SK-N-SH treated with all-trans-retinoic acid at 6 μM for 48 hours (cell line): ENCODE results near the gene TBC1D16.

Source experiments
- ATAC-seq: fragments of 200-7000 bp; cut with Tn5 transposase; 3 replicates; pipeline ENCODE4 v1.9.1; 2020; ENCODE audit warnings: mild to moderate bottlenecking, moderate library complexity
- ARNTL ChIP-seq: fragments of 450-650 bp; formaldehyde crosslinking; IDR thresholded peaks from 2 replicates; pipeline ENCODE4 v1.5.0; 2020; ENCODE audit warnings: low read depth, mild to moderate bottlenecking, moderate library complexity, borderline replicate concordance
- BACH2 ChIP-seq: fragments of 250-450 bp; sonication (Bioruptor Pico); IDR thresholded peaks from 2 replicates; pipeline ENCODE4 v1.9.0; 2021; ENCODE audit warnings: mild to moderate bottlenecking, borderline replicate concordance
- CSDC2 ChIP-seq: fragments of 250-450 bp; sonication (Bioruptor Pico); IDR thresholded peaks from 2 replicates; pipeline ENCODE4 v1.5.0; 2020; ENCODE audit warnings: mild to moderate bottlenecking, moderate library complexity
- ESRRG ChIP-seq: fragments of 250-450 bp; sonication (Bioruptor Pico); IDR thresholded peaks from 2 replicates; pipeline ENCODE4 v1.6.1; 2021; ENCODE audit warnings: mild to moderate bottlenecking
- GLIS3 ChIP-seq: fragments of 250-450 bp; sonication (Bioruptor Pico); IDR thresholded peaks from 2 replicates; pipeline ENCODE4 v1.5.0; 2020; ENCODE audit warnings: mild to moderate bottlenecking, moderate library complexity
- ISL1 ChIP-seq: fragments of 250-450 bp; sonication (Bioruptor Pico); IDR thresholded peaks from 2 replicates; pipeline ENCODE4 v2.1.2; 2022; ENCODE audit warnings: mild to moderate bottlenecking, moderate library complexity
- OSR1 ChIP-seq: fragments of 250-450 bp; sonication (Bioruptor Pico); IDR thresholded peaks from 2 replicates; pipeline ENCODE4 v1.8.0; 2022; ENCODE audit warnings: moderate library complexity, mild to moderate bottlenecking, inconsistent platforms
- PPARA ChIP-seq: fragments of 250-450 bp; sonication (Bioruptor Pico); IDR thresholded peaks from 2 replicates; pipeline ENCODE4 v1.5.0; 2020; ENCODE audit warnings: mild to moderate bottlenecking, borderline replicate concordance
- SNAI2 ChIP-seq: fragments of 250-450 bp; sonication (Bioruptor Pico); IDR thresholded peaks from 2 replicates; pipeline ENCODE4 v1.5.0; 2020; ENCODE audit warnings: mild to moderate bottlenecking, moderate library complexity
- TCF4 ChIP-seq: fragments of 250-450 bp; sonication (Bioruptor Pico); IDR thresholded peaks from 2 replicates; pipeline ENCODE4 v1.8.0; 2021; ENCODE audit warnings: mild to moderate bottlenecking, moderate library complexity, borderline replicate concordance
- TOX ChIP-seq: fragments of 250-450 bp; sonication (Bioruptor Pico); IDR thresholded peaks from 2 replicates; pipeline ENCODE4 v1.8.0; 2021; ENCODE audit warnings: mild to moderate bottlenecking, moderate library complexity, borderline replicate concordance
- ZC3H10 ChIP-seq: fragments of 250-450 bp; sonication (Bioruptor Pico); IDR thresholded peaks from 2 replicates; pipeline ENCODE4 v1.5.1; 2021; ENCODE audit warnings: mild to moderate bottlenecking, moderate library complexity
- ZFP3 ChIP-seq: fragments of 250-450 bp; sonication (Bioruptor Pico); IDR thresholded peaks from 2 replicates; pipeline ENCODE4 v1.5.0; 2020; ENCODE audit warnings: mild to moderate bottlenecking, moderate library complexity
- ZFP30 ChIP-seq: fragments of 450-650 bp; formaldehyde crosslinking; IDR thresholded peaks from 2 replicates; pipeline ENCODE4 v1.5.0; 2022; ENCODE audit warnings: mild to moderate bottlenecking, moderate library complexity
- ZNF565 ChIP-seq: fragments of 450-650 bp; formaldehyde crosslinking; conservative IDR thresholded peaks from 2 replicates; pipeline ENCODE4 v1.5.0; 2020; ENCODE audit warnings: low read depth, mild to moderate bottlenecking, moderate library complexity
- ZNF70 ChIP-seq: fragments of 450-650 bp; formaldehyde crosslinking; IDR thresholded peaks from 2 replicates; pipeline ENCODE4 v1.5.0; 2020; ENCODE audit warnings: mild to moderate bottlenecking, moderate library complexity
- ZNF8 ChIP-seq: fragments of 450-650 bp; formaldehyde crosslinking; IDR thresholded peaks from 2 replicates; pipeline ENCODE4 v1.5.0; 2020; ENCODE audit warnings: mild to moderate bottlenecking, moderate library complexity
- TF ChIP-seq, protein P1 (sequence below): fragments of 250-450 bp; sonication (Bioruptor Pico); IDR thresholded peaks from 2 replicates; pipeline ENCODE4 v1.5.0; 2020; ENCODE audit warnings: mild to moderate bottlenecking, moderate library complexity
- TF ChIP-seq, protein P2 (sequence below): fragments of 250-450 bp; sonication (Bioruptor Pico); IDR thresholded peaks from 2 replicates; pipeline ENCODE4 v1.5.1; 2021; ENCODE audit warnings: mild to moderate bottlenecking, moderate library complexity
- TF ChIP-seq, protein P3 (sequence below): fragments of 250-450 bp; sonication (Bioruptor Pico); IDR thresholded peaks from 2 replicates; pipeline ENCODE4 v1.8.0; 2021; ENCODE audit warnings: low read depth, mild to moderate bottlenecking, moderate library complexity, borderline replicate concordance
- TF ChIP-seq, protein P4 (sequence below): fragments of 250-450 bp; sonication (Bioruptor Pico); IDR thresholded peaks from 2 replicates; pipeline ENCODE4 v1.5.1; 2020; ENCODE audit warnings: low read depth, mild to moderate bottlenecking, moderate library complexity
- TF ChIP-seq, protein P5 (sequence below): fragments of 250-450 bp; sonication (Bioruptor Pico); IDR thresholded peaks from 2 replicates; pipeline ENCODE4 v1.8.0; 2020; ENCODE audit warnings: mild to moderate bottlenecking, moderate library complexity, borderline replicate concordance

TBC1D16 gene

DNA sequence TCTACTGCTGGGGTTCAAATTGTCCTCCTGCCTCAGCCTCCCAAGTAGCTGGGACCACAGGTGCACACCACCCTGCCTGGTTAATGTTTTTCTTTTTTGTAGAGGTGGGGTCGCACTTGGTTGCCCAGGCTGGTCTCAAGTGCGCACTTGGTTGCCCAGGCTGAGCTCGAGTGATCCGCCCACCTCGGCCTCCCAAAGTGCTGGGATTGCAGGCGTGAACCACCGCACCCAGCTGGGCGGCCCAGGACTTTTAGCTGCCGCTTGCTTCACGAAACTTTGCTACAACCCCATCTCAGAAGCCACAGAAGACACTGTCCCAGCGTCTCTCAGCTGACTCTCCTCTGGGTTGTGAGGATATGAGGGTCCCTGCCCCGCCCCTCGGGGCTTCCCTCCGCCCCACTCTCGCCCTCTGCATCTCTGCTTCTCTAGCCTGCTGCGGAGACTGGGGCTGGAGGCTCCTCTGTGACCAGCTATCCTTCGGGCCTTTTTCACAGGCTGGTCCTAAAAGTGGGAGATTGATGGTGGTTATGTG is 147.6 kb downstream of the TBC1D16 start:
- ATAC-seq: no peak
- TF ChIP-seq ISL1 (CRISPR knock-in tag) (no peak), ARNTL (no peak), ESRRG (CRISPR knock-in tag) (no peak), BACH2 (CRISPR knock-in tag) (no peak), CSDC2 (no peak), ZNF70 (CRISPR knock-in tag) (no peak), ZNF8 (no peak)

DNA sequence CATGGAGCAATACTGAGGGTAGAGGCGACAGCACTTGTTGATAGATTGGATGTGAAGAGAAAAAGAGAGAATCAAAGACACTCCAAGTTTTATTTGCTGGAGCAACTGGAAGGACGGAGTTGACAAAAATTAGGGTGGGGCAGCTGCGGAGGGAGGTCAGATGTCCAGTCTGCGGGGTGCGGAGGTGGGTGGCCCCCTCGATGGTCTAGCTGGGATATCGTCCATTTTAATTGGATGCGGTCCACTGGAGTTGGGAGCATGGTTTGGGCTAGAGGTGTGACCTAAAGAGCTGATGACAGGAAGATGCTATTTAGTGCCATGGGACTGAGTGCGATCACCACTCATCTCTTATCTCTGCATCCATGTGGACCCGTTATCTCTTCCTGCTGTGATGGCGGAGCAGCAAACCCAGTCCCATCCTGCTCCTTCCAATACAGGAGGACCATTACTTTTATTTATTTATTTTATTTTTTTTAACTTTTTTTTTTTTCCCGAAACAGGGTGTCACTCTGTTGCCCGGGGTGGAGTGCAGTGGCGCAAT is 148.2 kb downstream of the TBC1D16 start:
- TF ChIP-seq CSDC2: no peak
- TF ChIP-seq, protein P1, sequence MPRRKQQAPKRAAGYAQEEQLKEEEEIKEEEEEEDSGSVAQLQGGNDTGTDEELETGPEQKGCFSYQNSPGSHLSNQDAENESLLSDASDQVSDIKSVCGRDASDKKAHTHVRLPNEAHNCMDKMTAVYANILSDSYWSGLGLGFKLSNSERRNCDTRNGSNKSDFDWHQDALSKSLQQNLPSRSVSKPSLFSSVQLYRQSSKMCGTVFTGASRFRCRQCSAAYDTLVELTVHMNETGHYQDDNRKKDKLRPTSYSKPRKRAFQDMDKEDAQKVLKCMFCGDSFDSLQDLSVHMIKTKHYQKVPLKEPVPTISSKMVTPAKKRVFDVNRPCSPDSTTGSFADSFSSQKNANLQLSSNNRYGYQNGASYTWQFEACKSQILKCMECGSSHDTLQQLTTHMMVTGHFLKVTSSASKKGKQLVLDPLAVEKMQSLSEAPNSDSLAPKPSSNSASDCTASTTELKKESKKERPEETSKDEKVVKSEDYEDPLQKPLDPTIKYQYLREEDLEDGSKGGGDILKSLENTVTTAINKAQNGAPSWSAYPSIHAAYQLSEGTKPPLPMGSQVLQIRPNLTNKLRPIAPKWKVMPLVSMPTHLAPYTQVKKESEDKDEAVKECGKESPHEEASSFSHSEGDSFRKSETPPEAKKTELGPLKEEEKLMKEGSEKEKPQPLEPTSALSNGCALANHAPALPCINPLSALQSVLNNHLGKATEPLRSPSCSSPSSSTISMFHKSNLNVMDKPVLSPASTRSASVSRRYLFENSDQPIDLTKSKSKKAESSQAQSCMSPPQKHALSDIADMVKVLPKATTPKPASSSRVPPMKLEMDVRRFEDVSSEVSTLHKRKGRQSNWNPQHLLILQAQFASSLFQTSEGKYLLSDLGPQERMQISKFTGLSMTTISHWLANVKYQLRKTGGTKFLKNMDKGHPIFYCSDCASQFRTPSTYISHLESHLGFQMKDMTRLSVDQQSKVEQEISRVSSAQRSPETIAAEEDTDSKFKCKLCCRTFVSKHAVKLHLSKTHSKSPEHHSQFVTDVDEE: no peak
- no peak for TF ChIP-seq SNAI2 (CRISPR knock-in tag)
- no peak for TF ChIP-seq ESRRG (CRISPR knock-in tag)
- no peak for TF ChIP-seq ZC3H10 (CRISPR knock-in tag)
- TF ChIP-seq, protein P2, sequence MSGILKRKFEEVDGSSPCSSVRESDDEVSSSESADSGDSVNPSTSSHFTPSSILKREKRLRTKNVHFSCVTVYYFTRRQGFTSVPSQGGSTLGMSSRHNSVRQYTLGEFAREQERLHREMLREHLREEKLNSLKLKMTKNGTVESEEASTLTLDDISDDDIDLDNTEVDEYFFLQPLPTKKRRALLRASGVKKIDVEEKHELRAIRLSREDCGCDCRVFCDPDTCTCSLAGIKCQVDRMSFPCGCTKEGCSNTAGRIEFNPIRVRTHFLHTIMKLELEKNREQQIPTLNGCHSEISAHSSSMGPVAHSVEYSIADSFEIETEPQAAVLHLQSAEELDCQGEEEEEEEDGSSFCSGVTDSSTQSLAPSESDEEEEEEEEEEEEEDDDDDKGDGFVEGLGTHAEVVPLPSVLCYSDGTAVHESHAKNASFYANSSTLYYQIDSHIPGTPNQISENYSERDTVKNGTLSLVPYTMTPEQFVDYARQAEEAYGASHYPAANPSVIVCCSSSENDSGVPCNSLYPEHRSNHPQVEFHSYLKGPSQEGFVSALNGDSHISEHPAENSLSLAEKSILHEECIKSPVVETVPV: no peak
- no peak for TF ChIP-seq ZNF8
- TF ChIP-seq, protein P3, sequence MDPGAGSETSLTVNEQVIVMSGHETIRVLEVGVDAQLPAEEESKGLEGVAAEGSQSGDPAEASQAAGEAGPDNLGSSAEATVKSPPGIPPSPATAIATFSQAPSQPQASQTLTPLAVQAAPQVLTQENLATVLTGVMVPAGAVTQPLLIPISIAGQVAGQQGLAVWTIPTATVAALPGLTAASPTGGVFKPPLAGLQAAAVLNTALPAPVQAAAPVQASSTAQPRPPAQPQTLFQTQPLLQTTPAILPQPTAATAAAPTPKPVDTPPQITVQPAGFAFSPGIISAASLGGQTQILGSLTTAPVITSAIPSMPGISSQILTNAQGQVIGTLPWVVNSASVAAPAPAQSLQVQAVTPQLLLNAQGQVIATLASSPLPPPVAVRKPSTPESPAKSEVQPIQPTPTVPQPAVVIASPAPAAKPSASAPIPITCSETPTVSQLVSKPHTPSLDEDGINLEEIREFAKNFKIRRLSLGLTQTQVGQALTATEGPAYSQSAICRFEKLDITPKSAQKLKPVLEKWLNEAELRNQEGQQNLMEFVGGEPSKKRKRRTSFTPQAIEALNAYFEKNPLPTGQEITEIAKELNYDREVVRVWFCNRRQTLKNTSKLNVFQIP (CRISPR knock-in tag): no peak
- TF ChIP-seq OSR1 (CRISPR knock-in tag): no peak
- no peak for TF ChIP-seq PPARA (CRISPR knock-in tag)
- no peak for TF ChIP-seq ZNF565 (CRISPR knock-in tag)
- ATAC-seq: no peak

DNA sequence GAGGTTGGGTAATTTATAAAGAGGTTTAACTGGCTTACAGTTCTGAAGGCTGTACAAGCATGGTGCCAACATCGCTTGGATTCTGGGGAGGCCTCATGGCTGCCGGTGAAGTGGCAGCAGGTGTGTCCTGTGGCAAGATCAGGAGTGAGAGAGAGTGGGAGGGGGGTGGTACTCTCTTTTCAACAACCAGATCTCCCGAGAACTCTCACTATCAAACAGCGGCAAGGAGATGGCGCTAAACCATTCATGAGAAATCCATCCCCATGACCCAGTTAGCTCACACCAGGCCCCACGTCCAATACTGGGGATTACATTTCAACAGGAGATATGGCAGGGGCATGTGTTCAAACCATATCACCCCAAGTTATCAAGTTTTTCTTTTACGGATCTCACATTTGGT is 152.5 kb downstream of the TBC1D16 start:
- ATAC-seq: no peak
- TF ChIP-seq ZNF8: no peak
- no peak for TF ChIP-seq ZFP30
- TF ChIP-seq, protein P4, sequence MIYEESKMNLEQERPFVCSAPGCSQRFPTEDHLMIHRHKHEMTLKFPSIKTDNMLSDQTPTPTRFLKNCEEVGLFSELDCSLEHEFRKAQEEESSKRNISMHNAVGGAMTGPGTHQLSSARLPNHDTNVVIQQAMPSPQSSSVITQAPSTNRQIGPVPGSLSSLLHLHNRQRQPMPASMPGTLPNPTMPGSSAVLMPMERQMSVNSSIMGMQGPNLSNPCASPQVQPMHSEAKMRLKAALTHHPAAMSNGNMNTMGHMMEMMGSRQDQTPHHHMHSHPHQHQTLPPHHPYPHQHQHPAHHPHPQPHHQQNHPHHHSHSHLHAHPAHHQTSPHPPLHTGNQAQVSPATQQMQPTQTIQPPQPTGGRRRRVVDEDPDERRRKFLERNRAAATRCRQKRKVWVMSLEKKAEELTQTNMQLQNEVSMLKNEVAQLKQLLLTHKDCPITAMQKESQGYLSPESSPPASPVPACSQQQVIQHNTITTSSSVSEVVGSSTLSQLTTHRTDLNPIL (CRISPR knock-in tag): no peak
- TF ChIP-seq ZNF565 (CRISPR knock-in tag): no peak
- no peak for TF ChIP-seq ESRRG (CRISPR knock-in tag)
- no peak for TF ChIP-seq ISL1 (CRISPR knock-in tag)
- TF ChIP-seq, protein P2: no peak
- no peak for TF ChIP-seq PPARA (CRISPR knock-in tag)
- TF ChIP-seq, protein P5, sequence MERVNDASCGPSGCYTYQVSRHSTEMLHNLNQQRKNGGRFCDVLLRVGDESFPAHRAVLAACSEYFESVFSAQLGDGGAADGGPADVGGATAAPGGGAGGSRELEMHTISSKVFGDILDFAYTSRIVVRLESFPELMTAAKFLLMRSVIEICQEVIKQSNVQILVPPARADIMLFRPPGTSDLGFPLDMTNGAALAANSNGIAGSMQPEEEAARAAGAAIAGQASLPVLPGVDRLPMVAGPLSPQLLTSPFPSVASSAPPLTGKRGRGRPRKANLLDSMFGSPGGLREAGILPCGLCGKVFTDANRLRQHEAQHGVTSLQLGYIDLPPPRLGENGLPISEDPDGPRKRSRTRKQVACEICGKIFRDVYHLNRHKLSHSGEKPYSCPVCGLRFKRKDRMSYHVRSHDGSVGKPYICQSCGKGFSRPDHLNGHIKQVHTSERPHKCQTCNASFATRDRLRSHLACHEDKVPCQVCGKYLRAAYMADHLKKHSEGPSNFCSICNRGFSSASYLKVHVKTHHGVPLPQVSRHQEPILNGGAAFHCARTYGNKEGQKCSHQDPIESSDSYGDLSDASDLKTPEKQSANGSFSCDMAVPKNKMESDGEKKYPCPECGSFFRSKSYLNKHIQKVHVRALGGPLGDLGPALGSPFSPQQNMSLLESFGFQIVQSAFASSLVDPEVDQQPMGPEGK (CRISPR knock-in tag): no peak
- TF ChIP-seq TOX (CRISPR knock-in tag): no peak
- TF ChIP-seq, protein P1: no peak
- TF ChIP-seq TCF4 (CRISPR knock-in tag): no peak
- TF ChIP-seq SNAI2 (CRISPR knock-in tag): no peak
- TF ChIP-seq ZFP3 (CRISPR knock-in tag): no peak
- no peak for TF ChIP-seq OSR1 (CRISPR knock-in tag)
- TF ChIP-seq ZNF70 (CRISPR knock-in tag): no peak
- no peak for TF ChIP-seq GLIS3 (CRISPR knock-in tag)
- no peak for TF ChIP-seq ARNTL
